Psoas muscle (tissue), 8 donors: ENCODE data around the gene HPD. TPM values are rescaled to one million over a fixed set of nuclear protein-coding genes. Genes with fewer than 3 reads are reported as not detected.
"Not testable (repeated sequence)": the region's sequence is repeated elsewhere in the genome, so short reads cannot be mapped to it uniquely, and the experiment has no call there.

Experiments used
- ATAC-seq, 4 donors: fragments of 200-7000 bp; cut with Tn5 transposase; one replicate each; pipeline ENCODE4 v1.9.1; 2020; ENCODE audit warnings: moderate library complexity in 3 of 4, mild to moderate bottlenecking in 2 of 4
- DNase-seq, 2 donors: peaks; one replicate each; pipeline ENCODE4 v3.0.0-alpha.2; 2020
- H3K27ac ChIP-seq: fragments of 200-600 bp; one replicate; pipeline ENCODE4 v1.8.0; 2022
- H3K27me3 ChIP-seq, 3 donors: fragments of 200-600 bp in 1 of 3; one replicate each; pipeline versions ENCODE4 v1.6.1 to v1.8.0; 2013 to 2022; ENCODE audit warnings: low read length in 2 of 3, mild to moderate bottlenecking in 2 of 3, moderate library complexity in 1 of 3; ENCODE audit not compliant: insufficient read depth in 3 of 3
- H3K36me3 ChIP-seq, 2 donors: fragments of 200-600 bp in 1 of 2; one replicate each; pipeline versions ENCODE4 v1.6.1 to v1.8.0; 2013 to 2022; ENCODE audit warnings: low read depth in 1 of 2, mild to moderate bottlenecking in 1 of 2, moderate library complexity in 1 of 2; ENCODE audit not compliant: insufficient read depth in 1 of 2
- H3K4me1 ChIP-seq: fragments of 200-600 bp; one replicate; pipeline ENCODE4 v1.8.0; 2022
- H3K4me3 ChIP-seq: fragments of 200-600 bp; one replicate; pipeline ENCODE4 v1.8.0; 2022; ENCODE audit warnings: mild to moderate bottlenecking
- H3K9me3 ChIP-seq: fragments of 200-600 bp; one replicate; pipeline ENCODE4 v1.8.0; 2022
- CTCF ChIP-seq: fragments of 200-600 bp; IDR thresholded peaks from one replicate; pipeline ENCODE4 v1.8.0; 2022; ENCODE audit warnings: antibody characterized with exemption
- WGBS, 3 donors: extraction: QIAGEN DNeasy Blood & Tissue Kit; methylation state at CpG; one replicate each; pipeline versions ENCODE4 v1.1.6 to v1.1.7; 2013; 5-methylcytosine and 5-hydroxymethylcytosine counted together
- intact Hi-C, 2 donors: fragments of 100-400 bp; cut with DNase I; formaldehyde crosslinking; loops; one replicate each; pipeline versions ENCODE4 v1.11.0 to v1.14.2; 2022
- polyA plus RNA-seq, 3 donors: library from polyadenylated mRNA; stranded (reverse); fragments of 200-250 nt; gene quantifications; one replicate each; pipeline ENCODE4 v1.2.3, GENCODE V29; 2013
- total RNA-seq, 4 donors: library from RNA; stranded (reverse); fragmentation: NEBNext Ultra II Directional in 2 of 4; extraction: Animal tissue kit (Norgen Biotek cat#: 25700) in 2 of 4; gene quantifications; one replicate each; pipeline versions ENCODE4 v1.2.1 to v1.2.4, GENCODE V29; 2021 to 2023
- donor health status: healthy with polysubstance abuse.
- donor health status: DM: no; HTN: no; CAD: no; lungs with moderate emphysema.
- donor health status: Bipolar disorder and iron deficiency.
- donor health status: healthy.
- donor health status: DM: yes; HTN: yes; CAD: no.
- donor health status: DM: no; HTN: no; CAD: no.
- donor health status: DM: no; HTN: no; CAD: no.
- donor health status: DM: yes; HTN: yes; CAD: no.

HPD gene
- total and polyA plus RNA-seq, 7 donors: 0.67 to 3.3 (median 1.6) TPM

DNA sequence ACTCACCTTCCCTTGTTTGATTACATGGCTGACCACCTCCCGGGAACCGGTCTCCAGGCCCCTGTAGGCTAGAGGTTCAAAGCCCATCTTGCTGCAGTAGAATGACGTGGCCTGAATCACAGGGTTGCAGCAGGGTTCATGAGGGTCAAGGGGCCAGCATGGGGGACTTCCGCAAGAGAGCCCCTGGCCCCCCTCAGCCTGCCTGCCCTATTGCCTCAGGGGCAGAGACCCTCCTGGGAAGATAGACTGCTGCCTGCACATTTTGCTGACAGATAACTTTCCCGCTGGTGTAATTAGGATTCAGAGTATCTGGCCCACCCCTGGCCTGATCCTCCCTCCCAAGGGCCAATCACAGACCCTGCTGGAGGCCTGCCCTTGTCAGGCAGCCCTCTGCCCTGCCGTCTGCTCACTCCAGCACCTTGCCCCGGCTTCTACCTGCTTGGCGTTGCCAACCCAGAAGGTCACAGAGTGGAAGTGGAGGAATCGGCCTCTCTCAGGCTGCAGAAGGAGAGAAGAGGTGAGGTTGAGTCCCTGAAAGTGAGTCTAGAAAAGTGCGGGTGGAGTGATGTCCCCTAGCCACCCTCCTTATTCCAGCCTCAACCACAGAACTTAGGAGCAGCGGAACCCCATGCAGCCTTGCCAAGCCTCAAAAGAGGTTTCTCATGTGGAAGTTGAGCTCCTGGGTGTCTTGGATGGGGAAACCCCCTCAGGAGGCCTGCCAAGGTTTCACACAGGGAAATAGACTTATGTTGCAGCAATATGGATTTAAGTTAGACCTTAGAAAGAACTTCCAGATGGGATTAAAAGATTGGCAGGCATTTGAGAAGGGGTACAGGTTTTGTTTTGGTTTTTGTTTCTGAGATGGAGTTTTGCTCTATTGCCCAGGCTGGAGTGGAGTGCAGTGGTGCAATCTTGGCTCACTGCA lies 1.1 kb downstream of the HPD start:
- Histone ChIP-seq H3K36me3 (no peaks in the 10 kb centered on the region), H3K27me3 (no peaks in the 10 kb centered on the region), H3K4me1 (peaks cover 36% of the 10 kb centered on the region), H3K9me3 (no peaks in the 10 kb centered on the region), H3K27ac (peak overlapping the region; percentile 6), H3K4me3 (no peak overlapping the region)
- DNase-seq (no peak), ATAC-seq (no peak)
- intact Hi-C loops: no loop called here
- TF ChIP-seq CTCF: no peak
- WGBS, 3 donors: 85% methylated on average over 11 of the region's 11 CpGs

GRCh38 chr12:121852392-121852791 lies 6.3 kb downstream of the HPD start:
- DNase-seq: not testable (repeated sequence)

DNA sequence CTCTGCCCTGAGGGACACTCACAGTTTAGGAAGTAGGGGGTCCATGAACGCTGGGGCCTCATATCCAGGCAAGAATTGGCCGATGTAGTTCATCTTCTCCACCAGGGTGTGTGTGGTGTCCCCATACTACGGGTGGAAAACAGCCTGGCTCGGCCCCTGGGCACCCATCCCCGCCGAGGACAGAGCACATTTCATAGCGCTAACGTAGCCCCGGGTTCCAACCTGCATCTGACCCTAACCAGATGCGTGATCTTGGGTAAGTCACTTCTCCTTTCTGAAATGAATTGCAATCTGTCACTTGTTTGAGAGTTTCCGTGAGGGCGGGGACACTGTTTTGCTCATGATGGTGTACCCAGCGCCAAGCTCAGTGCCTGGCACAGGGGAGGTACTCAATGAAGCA lies 9.0 kb downstream of the HPD start:
- DNase-seq (no peak), ATAC-seq (no peak)
- no peaks in the 10 kb centered on the region for H3K9me3 ChIP-seq
- H3K36me3 ChIP-seq: no peaks in the 10 kb centered on the region
- WGBS, 3 donors: 77 to 83% (median 78%) methylated on average over 13 of the region's 13 CpGs
- TF ChIP-seq CTCF: no peak
- no peaks in the 10 kb centered on the region for H3K27me3 ChIP-seq
- intact Hi-C loops: no loop called here
- no peak overlapping the region for H3K4me3 ChIP-seq
- H3K27ac ChIP-seq: no peak overlapping the region
- H3K4me1 ChIP-seq: no peaks in the 10 kb centered on the region

More at GRCh38 chr12:121852392-121852791, 6.3 kb downstream of the HPD start:
- H3K36me3 ChIP-seq, H3K27ac ChIP-seq, ATAC-seq, intact Hi-C loops, H3K4me1 ChIP-seq, H3K27me3 ChIP-seq, H3K4me3 ChIP-seq, H3K9me3 ChIP-seq: not testable (repeated sequence)
- 57 to 75% (median 73%) methylated on average over 3 of the region's 3 CpGs for WGBS, 3 donors

GRCh38 chr12:121849211-121849610 lies 9.4 kb downstream of the HPD start:
- no peaks in the 10 kb centered on the region for H3K27me3 ChIP-seq
- H3K4me1 ChIP-seq: no peaks in the 10 kb centered on the region
- no peaks in the 10 kb centered on the region for H3K9me3 ChIP-seq
- ATAC-seq (no peak), DNase-seq (no peak)
- H3K27ac ChIP-seq: no peak overlapping the region
- TF ChIP-seq CTCF: no peak
- no peaks in the 10 kb centered on the region for H3K36me3 ChIP-seq
- intact Hi-C loops: no loop called here
- H3K4me3 ChIP-seq: no peak overlapping the region
- 94 to 97% (median 95%) methylated on average over 6 of the region's 6 CpGs for WGBS, 3 donors

DNA sequence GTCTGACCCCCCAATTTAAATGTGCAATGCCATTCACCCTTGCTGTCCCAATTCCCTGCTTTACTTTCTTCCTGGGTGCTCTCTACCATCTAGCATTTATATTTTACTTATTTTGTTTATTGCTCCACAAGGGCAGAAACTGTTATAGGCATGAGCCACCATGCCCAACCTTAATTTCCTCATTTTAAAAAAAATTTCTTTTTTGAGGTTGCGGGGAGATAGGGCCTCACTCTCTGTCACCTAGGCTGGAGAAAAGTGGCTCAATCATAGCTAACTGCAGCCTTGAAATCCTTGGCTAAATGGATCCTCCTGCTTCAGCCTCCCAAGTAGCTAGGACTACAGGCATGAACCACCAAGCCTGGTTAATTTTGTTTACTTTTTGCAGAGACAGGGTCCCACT lies 13.0 kb downstream of the HPD start:
- no peaks in the 10 kb centered on the region for H3K36me3 ChIP-seq
- no peak for TF ChIP-seq CTCF
- WGBS, 3 donors: 92 to 98% (median 97%) methylated on average over 1 of the region's 1 CpG

More for the DNA sequence above, 13.0 kb downstream of the HPD start:
- H3K27ac ChIP-seq: no peak overlapping the region
- ATAC-seq (no peak), DNase-seq (no peak)
- H3K9me3 ChIP-seq: no peaks in the 10 kb centered on the region
- H3K4me1 ChIP-seq: no peaks in the 10 kb centered on the region
- intact Hi-C loops: no loop called here
- H3K4me3 ChIP-seq: no peak overlapping the region
- no peaks in the 10 kb centered on the region for H3K27me3 ChIP-seq
